Natural killer cell (primary cell): ENCODE data around the gene RAB21. TPM values are rescaled to one million over a fixed set of nuclear protein-coding genes. Genes with fewer than 3 reads are reported as not detected.

ENCODE experiments used
- ATAC-seq, 3 donors: fragments of 150-1000 bp in 2 of 3; fragments of 200-7000 bp in 1 of 3; cut with Tn5 transposase; 1 replicate in 1 of 3; 2 replicates in 2 of 3; pipeline ENCODE4 v1.10.0; 2021; ENCODE audit warnings: mild to moderate bottlenecking in 2 of 3, moderate library complexity in 2 of 3
- DNase-seq, 2 donors: peaks; one replicate each; pipeline versions ENCODE4 v3.0.0 to v3.0.0-alpha.2; 2013 to 2021; ENCODE audit warnings: mixed read lengths in 1 of 2
- H3K27ac ChIP-seq: one replicate; pipeline ENCODE4 v1.5.1; 2013; ENCODE audit warnings: mild to moderate bottlenecking, low read length
- H3K27me3 ChIP-seq: one replicate; pipeline ENCODE4 v1.6.1; 2013; ENCODE audit warnings: low read length; ENCODE audit not compliant: control insufficient read depth, insufficient read depth
- H3K36me3 ChIP-seq: one replicate; pipeline ENCODE4 v1.6.1; 2013; ENCODE audit warnings: low read length; ENCODE audit not compliant: control insufficient read depth, insufficient read depth
- H3K4me1 ChIP-seq: one replicate; pipeline ENCODE4 v1.6.1; 2013; ENCODE audit warnings: low read length; ENCODE audit not compliant: control insufficient read depth, insufficient read depth
- H3K4me3 ChIP-seq: one replicate; pipeline ENCODE4 v1.5.1; 2013; ENCODE audit warnings: low read length
- H3K9me3 ChIP-seq: one replicate; pipeline ENCODE4 v1.6.1; 2013; ENCODE audit warnings: low read length; ENCODE audit not compliant: control insufficient read depth, insufficient read depth
- H3K27ac Mint-ChIP-seq, 2 donors: one replicate each; pipeline ENCODE4 v1.8.0; 2022; ENCODE audit warnings: mild to moderate bottlenecking in 2 of 2, mixed read lengths in 2 of 2, moderate library complexity in 1 of 2
- H3K27me3 Mint-ChIP-seq, 2 donors: one replicate each; pipeline ENCODE4 v1.8.0; 2022; ENCODE audit warnings: low read depth in 2 of 2, mixed read lengths in 2 of 2
- H3K36me3 Mint-ChIP-seq: one replicate; pipeline ENCODE4 v1.8.0; 2022; ENCODE audit warnings: mixed read lengths
- H3K4me1 Mint-ChIP-seq, 2 donors: one replicate each; pipeline ENCODE4 v1.8.0; 2022; ENCODE audit warnings: mixed read lengths in 2 of 2
- H3K4me3 Mint-ChIP-seq: one replicate; pipeline ENCODE4 v1.8.0; 2022; ENCODE audit warnings: mild to moderate bottlenecking, moderate library complexity, mixed read lengths
- H3K9me3 Mint-ChIP-seq, 2 donors: one replicate each; pipeline ENCODE4 v1.8.0; 2022; ENCODE audit warnings: mixed read lengths in 2 of 2
- CTCF ChIP-seq: fragments of 200-600 bp; IDR thresholded peaks from one replicate; pipeline ENCODE4 v1.8.0; 2022; ENCODE audit warnings: antibody characterized with exemption
- WGBS: methylation state at CpG from one replicate; pipeline ENCODE4 v1.1.7; 2013; ENCODE audit warnings: missing lambda C conversion rate; ENCODE audit not compliant: insufficient coverage; 5-methylcytosine and 5-hydroxymethylcytosine counted together
- intact Hi-C: fragments of 100-400 bp; cut with micrococcal nuclease; formaldehyde crosslinking; loops from one replicate; pipeline ENCODE4 v1.14.2; 2022
- total RNA-seq, 4 donors: library from RNA; stranded (reverse); fragments of 120-200 nt in 1 of 4; gene quantifications; one replicate each; pipeline versions ENCODE4 v1.2.3 to v1.2.4, GENCODE V29; 2013 to 2022

The RAB21 gene
- total RNA-seq, 3 donors from 2014 or later (not counting 1 experiment from before 2014, with no cell fraction given), result 62.5 to 84.9 (median 68.7) TPM

GRCh38 chr12:71721783-71722505, 32.7 kb upstream of the RAB21 start:
- intact Hi-C loops, result no loop called here
- Histone ChIP-seq H3K4me3 (no peak overlapping the region), H3K27ac (no peak overlapping the region), H3K4me1 (no peaks in the 10 kb centered on the region), H3K27me3 (no peaks in the 10 kb centered on the region), H3K36me3 (no peaks in the 10 kb centered on the region), H3K9me3 (no peaks in the 10 kb centered on the region)
- no peak for ATAC-seq
- Mint-ChIP-seq H3K27ac (no peak overlapping the region), H3K9me3 (no peaks in the 10 kb centered on the region), H3K36me3 (no peaks in the 10 kb centered on the region), H3K27me3 (peaks cover 7 to 17% of the 10 kb centered on the region in 2 donors), H3K4me3 (no peak overlapping the region), H3K4me1 (no peaks in the 10 kb centered on the region)
- WGBS, result 92% methylated on average over 4 of the region's 4 CpGs
- no peak for DNase-seq
- TF ChIP-seq CTCF, result no peak

GRCh38 chr12:71725011-71725410, 29.7 kb upstream of the RAB21 start:
- H3K36me3 Mint-ChIP-seq, result no peaks in the 10 kb centered on the region
- no peak overlapping the region for H3K4me3 ChIP-seq
- no peaks in the 10 kb centered on the region for H3K36me3 ChIP-seq
- H3K27ac ChIP-seq, result no peak overlapping the region
- intact Hi-C loops, result no loop called here
- ATAC-seq (no peak), DNase-seq (no peak)
- peaks cover 7 to 8% of the 10 kb centered on the region in 2 donors for H3K27me3 Mint-ChIP-seq
- no peak for TF ChIP-seq CTCF
- H3K4me1 ChIP-seq, result no peaks in the 10 kb centered on the region
- H3K4me3 Mint-ChIP-seq, result no peak overlapping the region
- no peaks in the 10 kb centered on the region for H3K9me3 ChIP-seq
- no peak overlapping the region for H3K27ac Mint-ChIP-seq
- H3K27me3 ChIP-seq, result no peaks in the 10 kb centered on the region
- H3K4me1 Mint-ChIP-seq, result no peaks in the 10 kb centered on the region
- WGBS, result 77% methylated on average over 3 of the region's 3 CpGs
- no peaks in the 10 kb centered on the region for H3K9me3 Mint-ChIP-seq

- no peak for TF ChIP-seq CTCF
- Mint-ChIP-seq H3K27ac (no peak overlapping the region), H3K4me3 (no peak overlapping the region), H3K36me3 (no peaks in the 10 kb centered on the region), H3K27me3 (peaks cover 7 to 19% of the 10 kb centered on the region in 2 donors), H3K9me3 (no peaks in the 10 kb centered on the region), H3K4me1 (no peaks in the 10 kb centered on the region)
- H3K27ac ChIP-seq, result no peak overlapping the region
- H3K4me3 ChIP-seq, result no peak overlapping the region
- DNase-seq (no peak), ATAC-seq (no peak)
- intact Hi-C loops, result no loop called here
- H3K27me3 ChIP-seq, result no peaks in the 10 kb centered on the region
- no peaks in the 10 kb centered on the region for H3K4me1 ChIP-seq
- H3K36me3 ChIP-seq, result no peaks in the 10 kb centered on the region
- WGBS, result 87% methylated on average over 2 of the region's 2 CpGs
- H3K9me3 ChIP-seq, result no peaks in the 10 kb centered on the region
Measured at GRCh38 chr12:71726548-71726947, 28.1 kb upstream of the RAB21 start.

- Histone ChIP-seq H3K36me3 (no peaks in the 10 kb centered on the region), H3K27me3 (no peaks in the 10 kb centered on the region), H3K4me3 (no peak overlapping the region), H3K27ac (no peak overlapping the region), H3K9me3 (no peaks in the 10 kb centered on the region), H3K4me1 (no peaks in the 10 kb centered on the region)
- Mint-ChIP-seq H3K4me3 (no peak overlapping the region), H3K4me1 (no peaks in the 10 kb centered on the region), H3K36me3 (no peaks in the 10 kb centered on the region), H3K9me3 (no peaks in the 10 kb centered on the region), H3K27ac (no peak overlapping the region), H3K27me3 (peaks cover 7 to 20% of the 10 kb centered on the region in 2 donors)
- DNase-seq (no peak), ATAC-seq (no peak)
- no peak for TF ChIP-seq CTCF
- intact Hi-C loops, result no loop called here
- 89% methylated on average over 2 of the region's 5 CpGs for WGBS
Measured at GRCh38 chr12:71727958-71728357, 26.7 kb upstream of the RAB21 start.
